ENCODE measurements around the gene CRIP2. TPM values are rescaled to one million over a fixed set of nuclear protein-coding genes. Genes with fewer than 3 reads are reported as not detected.

Gene CRIP2
- total and polyA plus RNA-seq, 9 of the 15 experiments (the other 6 are each of a cell fraction or from before 2014, with no cell fraction given) = 0.18 to 2.0 (median 0.69) TPM; not detected in 1

DNA sequence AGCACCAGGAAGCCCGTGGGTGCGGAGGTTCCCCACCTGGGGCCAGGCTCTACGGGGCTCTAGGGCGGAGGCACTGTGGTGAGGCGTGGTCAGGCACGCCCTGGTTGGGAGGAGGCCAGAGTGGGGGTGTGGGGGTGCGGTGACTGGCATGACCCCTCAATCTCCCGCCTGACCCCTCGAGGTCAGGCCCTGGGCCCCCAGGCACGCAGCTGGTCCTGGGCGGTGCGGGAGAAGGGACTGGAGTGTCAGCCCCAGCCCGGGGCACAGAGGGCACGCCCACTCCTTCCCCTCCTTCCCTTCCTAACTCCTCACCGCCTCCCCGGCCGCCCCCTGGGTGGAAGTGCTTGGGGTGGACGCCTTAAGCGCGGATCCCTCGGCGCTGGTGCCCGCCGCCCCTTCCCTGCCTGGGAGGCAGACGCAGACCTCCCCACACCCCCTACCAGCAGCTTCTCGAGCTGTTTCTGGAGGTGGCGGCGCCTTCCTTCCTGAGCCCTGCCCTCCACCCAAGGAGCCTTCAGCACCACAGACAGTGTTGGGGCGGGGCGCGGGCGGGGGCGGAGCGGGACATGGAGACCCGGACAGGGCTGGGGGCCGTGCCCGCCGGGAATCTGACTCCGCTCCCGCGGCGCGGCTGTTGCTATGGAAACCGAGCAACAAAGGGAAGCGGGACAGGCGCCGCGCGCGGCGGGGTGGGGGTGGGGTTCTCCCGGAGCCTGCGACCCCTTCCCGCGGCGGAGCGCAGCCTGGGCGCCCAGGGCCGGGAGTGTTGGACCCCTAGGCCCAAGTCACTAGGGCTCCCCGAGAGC, 741 bp upstream of the CRIP2 start:
- 0% methylated on average over 4 of the region's 60 CpGs for WGBS (ENCODE audit: insufficient coverage, low coverage, missing lambda C conversion rate)
- CTCF ChIA-PET (ENCODE audit: low intra/inter-chr PET ratio) = no interaction called here
- Histone ChIP-seq H3K79me2 (ENCODE audit: control insufficient read depth, insufficient read depth, low read length) (no peaks in the 10 kb centered on the region), H3K36me3 (ENCODE audit: control insufficient read depth, insufficient read depth, low read length) (peaks cover 10% of the 10 kb centered on the region; the same call in 1 of the 3 replicates), H4K20me1 (replicated peaks; ENCODE audit: control insufficient read depth, insufficient read depth, low read length) (no peaks in the 10 kb centered on the region; the same call in 1 of the 2 replicates), H3K9me3 (replicated peaks; ENCODE audit: control insufficient read depth, insufficient read depth, low read depth, low read length) (no peaks in the 10 kb centered on the region), H3K27ac (ENCODE audit: extremely low read depth, low read depth, low read length) (no peak overlapping the region), H3K27me3 (ENCODE audit: control insufficient read depth in 2 of 2, insufficient read depth in 2 of 2, low read length in 2 of 2) (peaks cover 0 to 7% of the 10 kb centered on the region in 2 experiments; a peak in 1 of 5 replicates), H3K4me1 (replicated peaks in 1 of 2; ENCODE audit: control insufficient read depth in 2 of 2, insufficient read depth in 2 of 2, low read length in 2 of 2) (peaks cover 0 to 90% of the 10 kb centered on the region in 2 experiments; a peak in 2 of 5 replicates), H3K9ac (ENCODE audit: insufficient read depth in 1 of 2, low read depth in 2 of 2, low read length in 2 of 2) (peak overlapping the region in 1 of 2 experiments; percentile 87; a peak in 2 of 4 replicates), H2AFZ (ENCODE audit: low read depth, low read length) (peak overlapping the region; percentile 68; the same call in 1 of the 2 replicates), H3K9me1 (ENCODE audit: control insufficient read depth, insufficient read depth, low read length) (no peaks in the 10 kb centered on the region), H3K4me3 (peak overlapping the region; percentile 39), H3K4me2 (ENCODE audit: insufficient read depth, low read length) (peak overlapping the region; percentile 63)
- intact Hi-C loops (cut with micrococcal nuclease) (loop anchor here (10.0 kb wide), 1 partner anchor 51 kb away; the partner anchor contains the start of gene TMEM121), in situ Hi-C loops (cut with MboI) (no loop called here)
- no TSS peak for BruUV-seq (replicated peaks)
- peak; percentile 78 to 85 (median 80) for DNase-seq (ENCODE audit: extremely low read depth in 1 of 4, low spot score in 3 of 4)
- POLR2A ChIA-PET = interaction anchor here (1.0 kb wide), 1 partner anchor 11 kb away, joined by 3 read pairs; no protein-coding TSS in a partner anchor
- FAIRE-seq = no peak
- ATAC-seq = peak; percentile 85
- no peak for TF ChIP-seq MYC (IDR thresholded peaks at IDR 0.05; ENCODE audit: low read depth, low read length)
- TF ChIP-seq MYC (CRISPR knock-in tag; IDR thresholded peaks at IDR 0.05; ENCODE audit: borderline replicate concordance, low read depth) = no peak
- peak; percentile 43 for TF ChIP-seq EGR1 (conservative IDR thresholded peaks at IDR 0.05)
- TF ChIP-seq MIER1 (IDR thresholded peaks at IDR 0.05; ENCODE audit: low read depth) = peak; percentile 50; the same call in 1 of the 2 replicates
- no peak for TF ChIP-seq SAFB2 (IDR thresholded peaks at IDR 0.05; ENCODE audit: borderline replicate concordance, low read depth, low read length, severe bottlenecking)
- peak; percentile 96 for TF ChIP-seq FOXJ2 (tag; IDR thresholded peaks at IDR 0.05)
- TF ChIP-seq RBBP5 (IDR thresholded peaks at IDR 0.05; ENCODE audit: borderline replicate concordance, insufficient read depth, low read length, poor library complexity, severe bottlenecking) = peak; percentile 23
- no peak for TF ChIP-seq RBM39 (optimal IDR thresholded peaks at IDR 0.05; ENCODE audit: low read depth, low read length)
- TF ChIP-seq, protein P1, sequence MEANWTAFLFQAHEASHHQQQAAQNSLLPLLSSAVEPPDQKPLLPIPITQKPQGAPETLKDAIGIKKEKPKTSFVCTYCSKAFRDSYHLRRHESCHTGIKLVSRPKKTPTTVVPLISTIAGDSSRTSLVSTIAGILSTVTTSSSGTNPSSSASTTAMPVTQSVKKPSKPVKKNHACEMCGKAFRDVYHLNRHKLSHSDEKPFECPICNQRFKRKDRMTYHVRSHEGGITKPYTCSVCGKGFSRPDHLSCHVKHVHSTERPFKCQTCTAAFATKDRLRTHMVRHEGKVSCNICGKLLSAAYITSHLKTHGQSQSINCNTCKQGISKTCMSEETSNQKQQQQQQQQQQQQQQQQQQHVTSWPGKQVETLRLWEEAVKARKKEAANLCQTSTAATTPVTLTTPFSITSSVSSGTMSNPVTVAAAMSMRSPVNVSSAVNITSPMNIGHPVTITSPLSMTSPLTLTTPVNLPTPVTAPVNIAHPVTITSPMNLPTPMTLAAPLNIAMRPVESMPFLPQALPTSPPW (CRISPR knock-in tag; IDR thresholded peaks at IDR 0.05) = peak; percentile 63
- TF ChIP-seq, protein P2, sequence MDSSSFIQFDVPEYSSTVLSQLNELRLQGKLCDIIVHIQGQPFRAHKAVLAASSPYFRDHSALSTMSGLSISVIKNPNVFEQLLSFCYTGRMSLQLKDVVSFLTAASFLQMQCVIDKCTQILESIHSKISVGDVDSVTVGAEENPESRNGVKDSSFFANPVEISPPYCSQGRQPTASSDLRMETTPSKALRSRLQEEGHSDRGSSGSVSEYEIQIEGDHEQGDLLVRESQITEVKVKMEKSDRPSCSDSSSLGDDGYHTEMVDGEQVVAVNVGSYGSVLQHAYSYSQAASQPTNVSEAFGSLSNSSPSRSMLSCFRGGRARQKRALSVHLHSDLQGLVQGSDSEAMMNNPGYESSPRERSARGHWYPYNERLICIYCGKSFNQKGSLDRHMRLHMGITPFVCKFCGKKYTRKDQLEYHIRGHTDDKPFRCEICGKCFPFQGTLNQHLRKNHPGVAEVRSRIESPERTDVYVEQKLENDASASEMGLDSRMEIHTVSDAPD (CRISPR knock-in tag; IDR thresholded peaks at IDR 0.05) = no peak
- no peak for TF ChIP-seq OTX1 (CRISPR knock-in tag; IDR thresholded peaks at IDR 0.05)
- no peak for TF ChIP-seq POLR3G (IDR thresholded peaks at IDR 0.05; ENCODE audit: extremely low read depth, insufficient read length, insufficient replicate concordance)
- TF ChIP-seq ZBTB17 (CRISPR knock-in tag; IDR thresholded peaks at IDR 0.05) = no peak
- TF ChIP-seq FOXJ3 (CRISPR knock-in tag; IDR thresholded peaks at IDR 0.05) = peak; percentile 63; the same call in 1 of the 2 replicates
- no peak for TF ChIP-seq NFE2 (IDR thresholded peaks at IDR 0.05; ENCODE audit: low read depth)
- TF ChIP-seq, protein P3, sequence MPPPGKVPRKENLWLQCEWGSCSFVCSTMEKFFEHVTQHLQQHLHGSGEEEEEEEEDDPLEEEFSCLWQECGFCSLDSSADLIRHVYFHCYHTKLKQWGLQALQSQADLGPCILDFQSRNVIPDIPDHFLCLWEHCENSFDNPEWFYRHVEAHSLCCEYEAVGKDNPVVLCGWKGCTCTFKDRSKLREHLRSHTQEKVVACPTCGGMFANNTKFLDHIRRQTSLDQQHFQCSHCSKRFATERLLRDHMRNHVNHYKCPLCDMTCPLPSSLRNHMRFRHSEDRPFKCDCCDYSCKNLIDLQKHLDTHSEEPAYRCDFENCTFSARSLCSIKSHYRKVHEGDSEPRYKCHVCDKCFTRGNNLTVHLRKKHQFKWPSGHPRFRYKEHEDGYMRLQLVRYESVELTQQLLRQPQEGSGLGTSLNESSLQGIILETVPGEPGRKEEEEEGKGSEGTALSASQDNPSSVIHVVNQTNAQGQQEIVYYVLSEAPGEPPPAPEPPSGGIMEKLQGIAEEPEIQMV (tag; conservative IDR thresholded peaks at IDR 0.05; ENCODE audit: low read depth) = no peak
- no peak for TF ChIP-seq ESRRB (CRISPR knock-in tag; IDR thresholded peaks at IDR 0.05; ENCODE audit: borderline replicate concordance)
